GM19025 (cell line): Measurements from ENCODE around the gene HGFAC.
"Not testable (repeated sequence)": the region's sequence is repeated elsewhere in the genome, so short reads cannot be mapped to it uniquely, and the experiment has no call there.

Source experiments
- ATAC-seq: cut with Tn5 transposase; IDR thresholded peaks from one replicate; pipeline ENCODE4 v1.9.1; 2021; ENCODE audit warnings: mild to moderate bottlenecking, low read depth, moderate library complexity; ENCODE audit not compliant: unreplicated experiment

The HGFAC gene

GRCh38 chr4:3458371-3458770, 16.6 kb downstream of the HGFAC start:
- ATAC-seq = no peak

- ATAC-seq = not testable (repeated sequence)
Measured at GRCh38 chr4:3459156-3459555, 17.4 kb downstream of the HGFAC start.

- ATAC-seq = no peak
Measured at GRCh38 chr4:3460926-3461325, 19.2 kb downstream of the HGFAC start.

- no peak for ATAC-seq
Measured at GRCh38 chr4:3461515-3462291, 19.9 kb downstream of the HGFAC start.

GRCh38 chr4:3462321-3462789, 20.6 kb downstream of the HGFAC start:
- ATAC-seq = no peak

GRCh38 chr4:3462790-3463415, 21.1 kb downstream of the HGFAC start, which contains the start of gene DOK7:
Gene DOK7, plus strand, starts transcription at chr4:3463306. Its CDS starts 70 bp downstream, at chr4:3463376.
- no peak for ATAC-seq

GRCh38 chr4:3463556-3464348, 22.0 kb downstream of the HGFAC start:
- ATAC-seq = no peak

GRCh38 chr4:3464349-3464905, 22.7 kb downstream of the HGFAC start:
- no peak for ATAC-seq

GRCh38 chr4:3464911-3465697, 23.3 kb downstream of the HGFAC start:
- no peak for ATAC-seq

- no peak for ATAC-seq
Measured at GRCh38 chr4:3465698-3466671, 24.2 kb downstream of the HGFAC start.

GRCh38 chr4:3466691-3467600, 25.2 kb downstream of the HGFAC start:
- no peak for ATAC-seq

GRCh38 chr4:3467601-3468031, 25.8 kb downstream of the HGFAC start:
- ATAC-seq = no peak

GRCh38 chr4:3468154-3468553, 26.4 kb downstream of the HGFAC start:
- no peak for ATAC-seq

- no peak for ATAC-seq
Measured at GRCh38 chr4:3468804-3469203, 27.0 kb downstream of the HGFAC start.

- ATAC-seq = no peak
Measured at GRCh38 chr4:3469386-3470243, 27.8 kb downstream of the HGFAC start.

GRCh38 chr4:3470244-3471097, 28.7 kb downstream of the HGFAC start:
- ATAC-seq = no peak
